Skin epidermis (tissue), 12 donors: ENCODE results near the gene VWDE.
"Not testable (repeated sequence)": the region's sequence is repeated elsewhere in the genome, so short reads cannot be mapped to it uniquely, and the experiment has no call there.

Experiments used
- H3K27ac ChIP-seq, 21 experiments: fragments of 200-600 bp; sonication (generic) in 11 of 21; one replicate each; pipeline ENCODE4 v1.5.0; 2020; ENCODE audit warnings: mild to moderate bottlenecking in 3 of 21, inconsistent platforms in 2 of 21, moderate library complexity in 2 of 21
- H3K4me3 ChIP-seq, 7 experiments: fragments of 200-600 bp; sonication (generic) in 2 of 7; one replicate each; pipeline ENCODE4 v1.5.0; 2020; ENCODE audit warnings: inconsistent platforms in 2 of 7, mild to moderate bottlenecking in 2 of 7, moderate library complexity in 1 of 7

Gene VWDE

DNA sequence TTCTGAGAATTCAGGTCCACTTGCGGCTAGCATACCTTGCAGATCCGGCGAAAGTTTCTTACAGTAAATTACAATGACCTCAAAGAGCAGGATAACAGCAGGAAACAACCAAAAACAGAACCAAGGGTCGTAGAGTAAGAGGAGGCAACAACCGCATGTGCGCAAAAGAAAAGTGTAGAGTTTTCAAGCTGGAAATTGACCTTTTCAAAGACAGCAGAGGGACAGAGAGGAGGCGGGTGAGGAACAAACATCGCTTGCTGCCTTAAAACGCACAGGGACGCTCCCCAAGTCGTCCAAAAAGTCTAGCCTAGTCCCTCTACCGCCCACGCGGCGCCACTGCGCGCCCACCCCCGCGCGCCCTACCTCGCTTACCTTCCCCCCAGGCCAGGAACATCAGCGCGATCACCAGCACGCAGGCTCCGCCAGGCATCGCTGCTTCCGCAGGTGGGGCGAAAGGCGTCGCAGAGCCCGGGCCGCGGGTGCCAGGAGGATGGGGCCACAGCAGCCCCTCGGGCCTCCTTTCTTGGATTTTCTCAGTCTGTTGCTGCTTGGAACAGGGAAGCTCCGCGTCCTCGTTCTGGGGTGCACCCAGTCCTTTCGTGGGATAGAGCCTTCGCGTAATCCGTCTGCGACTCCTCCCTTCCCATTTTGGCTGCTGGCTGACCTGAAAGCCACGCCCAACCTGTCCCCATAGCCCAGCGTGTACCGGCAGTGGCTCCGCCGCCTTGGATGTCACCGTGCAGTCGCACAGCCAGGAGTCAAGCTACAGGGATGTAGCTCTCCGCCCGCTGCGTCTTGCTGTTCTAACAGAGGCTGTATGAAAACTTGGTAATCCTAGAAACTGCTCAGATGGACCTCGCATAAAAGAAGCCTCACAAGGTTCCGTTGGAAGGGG lies at the start of gene VWDE:
Gene VWDE (minus strand): TSS at position 579 of the 895 bp plus-strand sequence. CDS start 149 bp downstream, at position 430.
- Histone ChIP-seq H3K27ac (peak within 1 kb of the TSS in 1 of 21 experiments; percentile 37), H3K4me3 (peak within 1 kb of the TSS in 6 of 7 experiments; percentile 21 to 52 (median 30))

GRCh38 chr7:12453136-12453535 lies 49.5 kb upstream of the VWDE start:
- not testable (repeated sequence) for H3K27ac ChIP-seq, H3K4me3 ChIP-seq

GRCh38 chr7:12450615-12451014 lies 47.0 kb upstream of the VWDE start:
- H3K4me3 ChIP-seq, result no peak overlapping the region

GRCh38 chr7:12444785-12445184 lies 41.1 kb upstream of the VWDE start:
- H3K27ac ChIP-seq, result no peak overlapping the region
- H3K4me3 ChIP-seq, result no peak overlapping the region

More at GRCh38 chr7:12450615-12451014, 47.0 kb upstream of the VWDE start:
- H3K27ac ChIP-seq, result no peak overlapping the region

DNA sequence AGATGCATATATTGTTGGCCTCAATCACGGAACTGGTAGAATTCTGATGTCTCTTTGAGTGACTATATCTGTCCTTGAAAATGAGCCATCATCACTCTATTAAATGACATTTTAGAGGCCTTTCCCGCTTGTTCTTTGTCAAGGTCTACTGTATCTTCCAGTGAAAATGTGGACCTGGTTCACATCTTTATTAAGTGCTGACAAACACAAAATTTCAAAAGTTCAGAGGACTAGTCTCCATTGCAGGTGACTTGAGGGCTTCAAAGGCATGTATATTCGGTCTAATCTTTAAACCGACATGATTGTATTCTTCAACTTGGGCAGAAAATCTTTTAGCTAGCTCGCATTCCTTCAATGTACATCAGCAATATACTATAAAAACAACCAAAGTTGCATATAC lies 36.6 kb upstream of the VWDE start:
- H3K4me3 ChIP-seq, result no peak overlapping the region
- H3K27ac ChIP-seq, result no peak overlapping the region

DNA sequence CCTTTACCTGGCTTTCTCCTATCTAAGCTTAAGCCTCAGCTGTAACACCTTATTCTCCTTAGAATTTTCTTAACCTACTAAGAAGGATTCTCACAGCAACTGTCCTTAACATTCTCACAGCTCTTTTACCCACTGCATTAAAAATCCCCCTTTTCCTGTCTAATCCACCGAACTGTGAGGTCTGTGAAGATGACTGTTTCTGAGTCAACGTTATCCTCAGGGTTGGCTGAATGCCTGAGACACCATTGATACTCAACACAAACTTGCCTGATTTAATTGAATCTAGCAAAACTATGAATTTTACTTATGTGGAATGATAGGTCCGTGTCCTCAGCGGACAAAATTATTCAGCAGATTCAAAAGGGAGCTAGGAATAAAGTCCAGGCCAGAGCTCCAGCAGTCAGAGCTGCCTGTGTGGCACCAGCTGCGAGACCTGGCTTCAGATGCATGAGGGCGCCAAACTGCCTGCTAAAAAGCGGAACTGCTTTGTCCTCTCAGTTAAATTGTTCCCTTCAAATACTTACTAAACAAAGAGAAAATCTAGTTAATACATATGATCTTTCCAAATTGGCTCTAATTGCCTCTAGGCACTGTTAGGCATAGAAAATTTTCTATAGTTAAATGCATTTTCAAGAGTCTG lies 33.4 kb upstream of the VWDE start:
- no peak overlapping the region for H3K27ac ChIP-seq

DNA sequence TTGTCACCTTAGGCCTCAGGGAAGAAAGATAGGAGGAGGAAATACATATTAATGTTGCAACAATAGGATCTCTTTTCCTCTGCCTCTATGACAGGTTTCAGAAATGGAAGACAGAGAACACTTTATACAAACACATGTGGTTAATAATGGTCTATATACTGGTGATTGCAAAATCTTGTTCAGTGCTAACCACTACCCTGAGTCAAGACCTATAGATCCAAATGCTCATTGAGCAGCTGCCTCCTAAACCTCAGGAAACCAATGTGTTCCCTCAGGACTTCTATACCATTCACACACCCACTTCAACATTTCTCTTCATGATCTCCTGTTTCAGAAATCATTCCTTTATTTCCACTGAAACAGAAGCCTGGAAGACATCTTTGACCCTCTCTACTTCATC lies 32.5 kb upstream of the VWDE start:
- no peak overlapping the region for H3K4me3 ChIP-seq
- no peak overlapping the region for H3K27ac ChIP-seq

More for the DNA sequence above, 33.4 kb upstream of the VWDE start:
- no peak overlapping the region for H3K4me3 ChIP-seq

DNA sequence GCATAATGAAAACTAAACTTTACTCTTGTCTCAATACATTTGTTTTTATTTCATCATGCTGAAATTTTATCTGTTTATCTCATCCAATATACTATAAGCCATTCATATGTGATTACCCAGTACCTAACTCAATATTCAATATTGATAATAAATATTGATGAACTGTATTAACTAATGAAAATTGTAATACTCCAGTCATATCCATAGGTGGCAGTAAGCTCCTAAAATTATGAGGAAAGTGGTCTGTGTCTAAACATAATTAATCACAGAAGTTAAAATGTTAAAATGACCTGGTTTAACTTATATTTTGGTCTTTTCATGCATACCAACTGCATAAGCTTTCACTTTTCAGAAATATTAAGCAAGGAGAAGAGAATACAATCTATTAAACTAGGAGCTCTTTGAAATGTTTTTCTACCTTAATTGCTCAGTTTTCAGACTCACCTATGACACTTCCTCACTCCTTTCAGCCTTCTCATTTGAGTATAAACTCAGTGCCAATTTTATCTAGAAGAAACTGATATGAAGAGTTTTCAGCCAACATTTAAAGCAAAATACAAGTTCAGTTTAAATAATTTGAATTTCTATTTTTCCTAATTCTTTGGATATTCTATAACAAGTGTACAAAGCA lies 30.5 kb upstream of the VWDE start:
- Histone ChIP-seq H3K27ac (no peak overlapping the region), H3K4me3 (no peak overlapping the region)

DNA sequence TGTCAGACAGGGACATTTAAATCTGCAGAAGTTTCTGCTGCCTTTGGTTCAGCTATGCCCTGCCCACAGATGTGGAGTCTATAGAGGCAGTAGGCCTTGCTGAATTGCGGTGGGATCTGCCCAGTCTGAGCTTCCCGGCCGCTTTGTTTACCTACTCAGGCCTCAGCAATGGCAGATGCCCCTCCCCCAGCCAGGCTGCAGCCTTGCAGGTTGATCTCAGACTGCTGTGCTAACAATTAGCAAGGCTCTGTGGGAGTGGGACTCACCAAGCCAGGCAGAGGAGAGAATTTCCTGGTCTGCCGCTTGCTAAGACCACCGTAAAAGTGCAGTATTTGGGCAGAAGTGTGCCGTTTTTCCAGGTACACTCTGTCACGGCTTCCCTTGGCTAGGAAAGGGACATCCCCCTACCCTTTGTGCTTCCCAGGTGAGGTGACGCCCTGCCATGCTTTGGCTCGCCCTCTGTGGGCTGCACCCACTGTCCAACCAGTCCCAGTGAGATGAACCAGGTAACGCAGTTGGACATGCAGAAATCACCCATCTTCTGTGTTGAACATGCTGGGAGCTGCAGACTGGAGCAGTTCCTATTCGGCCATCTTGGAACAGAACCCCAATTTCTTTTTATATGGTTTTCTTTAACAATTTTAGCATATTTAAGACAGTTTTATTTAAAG lies 28.4 kb upstream of the VWDE start:
- Histone ChIP-seq H3K4me3 (no peak overlapping the region), H3K27ac (no peak overlapping the region)

DNA sequence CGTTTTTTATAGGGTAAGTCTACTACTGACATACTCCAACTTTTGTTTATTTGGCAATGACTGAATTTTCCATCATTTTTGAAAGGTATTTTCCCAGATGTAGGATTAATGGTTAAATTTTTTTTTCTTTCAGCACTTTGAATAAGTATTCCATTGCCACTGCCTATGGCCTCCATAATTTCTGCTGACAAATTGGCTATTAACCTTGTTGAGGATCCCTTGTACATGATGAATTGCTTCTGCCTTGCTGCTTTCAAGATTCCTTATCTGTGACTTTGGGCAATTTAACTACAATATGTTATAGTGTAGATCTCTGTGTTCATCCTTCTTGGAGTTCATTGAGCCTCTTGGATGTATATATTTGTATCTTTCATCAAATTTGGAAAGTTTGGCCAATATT lies 21.6 kb upstream of the VWDE start:
- H3K27ac ChIP-seq, result no peak overlapping the region
- no peak overlapping the region for H3K4me3 ChIP-seq

DNA sequence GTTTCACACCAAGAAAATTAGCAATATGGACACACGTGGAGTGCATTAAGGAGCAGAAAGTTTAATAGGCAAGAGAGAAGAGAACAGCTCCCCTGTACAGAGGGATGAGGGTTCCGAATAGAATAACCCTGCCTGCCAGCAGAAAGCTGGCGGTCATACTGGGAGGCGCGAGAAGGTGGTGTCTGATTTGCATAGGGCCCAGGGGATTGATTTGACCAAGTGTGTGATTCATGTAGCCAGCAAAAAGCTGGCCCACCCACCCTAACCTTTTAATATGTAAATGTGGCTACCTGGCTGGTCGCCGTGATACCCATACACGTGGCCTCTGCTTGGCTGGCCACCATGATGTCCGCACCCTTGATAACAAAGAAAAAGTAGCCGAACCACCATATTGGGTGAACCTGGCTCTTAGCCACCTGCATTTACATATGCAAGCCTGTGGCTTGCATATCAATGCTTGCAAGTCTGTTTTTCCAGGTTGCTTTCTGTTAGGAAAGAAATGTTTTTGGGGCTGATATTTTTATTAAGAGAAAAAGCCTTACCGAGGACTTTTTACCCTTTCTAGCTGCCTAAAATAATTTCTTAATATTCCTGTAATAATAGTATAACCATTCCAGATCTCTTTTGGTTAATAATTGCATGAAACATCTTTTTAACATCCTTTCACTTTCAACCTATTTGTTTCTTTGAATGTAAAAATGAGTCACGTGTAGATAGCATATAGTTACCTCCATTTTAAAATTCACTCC lies 20.5 kb upstream of the VWDE start:
- H3K27ac ChIP-seq, result no peak overlapping the region
- no peak overlapping the region for H3K4me3 ChIP-seq

GRCh38 chr7:12423355-12423996 lies 19.8 kb upstream of the VWDE start:
- no peak overlapping the region for H3K27ac ChIP-seq
- H3K4me3 ChIP-seq, result no peak overlapping the region

- Histone ChIP-seq H3K4me3 (no peak overlapping the region), H3K27ac (no peak overlapping the region)
Measured at GRCh38 chr7:12422554-12423320, 19.1 kb upstream of the VWDE start.

- Histone ChIP-seq H3K27ac (no peak overlapping the region), H3K4me3 (no peak overlapping the region)
Measured at GRCh38 chr7:12418452-12418851, 14.8 kb upstream of the VWDE start.

GRCh38 chr7:12415072-12415471 lies 11.4 kb upstream of the VWDE start:
- Histone ChIP-seq H3K4me3 (no peak overlapping the region), H3K27ac (no peak overlapping the region)

DNA sequence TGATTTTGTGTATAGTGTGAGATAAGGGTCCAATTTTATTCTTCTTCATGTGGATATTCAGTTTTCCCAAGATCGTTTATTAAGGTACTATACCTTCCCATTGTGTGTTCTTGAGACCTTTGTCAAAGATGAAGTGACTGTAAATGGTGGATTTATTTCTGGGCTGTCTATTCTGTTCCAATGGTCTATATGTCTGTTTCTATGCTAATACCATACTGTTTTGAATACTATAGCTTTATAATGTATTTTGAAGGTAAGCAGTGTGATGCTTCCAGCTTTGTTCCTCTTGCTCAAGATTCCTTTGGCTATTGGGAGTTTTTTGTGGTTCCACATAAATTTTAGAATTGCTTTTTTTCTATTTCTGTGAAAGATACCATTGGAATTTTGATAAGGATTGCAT lies 8.7 kb upstream of the VWDE start:
- no peak overlapping the region for H3K27ac ChIP-seq
- no peak overlapping the region for H3K4me3 ChIP-seq

GRCh38 chr7:12410523-12410922 lies 6.9 kb upstream of the VWDE start:
- H3K4me3 ChIP-seq, result no peak overlapping the region
- no peak overlapping the region for H3K27ac ChIP-seq

DNA sequence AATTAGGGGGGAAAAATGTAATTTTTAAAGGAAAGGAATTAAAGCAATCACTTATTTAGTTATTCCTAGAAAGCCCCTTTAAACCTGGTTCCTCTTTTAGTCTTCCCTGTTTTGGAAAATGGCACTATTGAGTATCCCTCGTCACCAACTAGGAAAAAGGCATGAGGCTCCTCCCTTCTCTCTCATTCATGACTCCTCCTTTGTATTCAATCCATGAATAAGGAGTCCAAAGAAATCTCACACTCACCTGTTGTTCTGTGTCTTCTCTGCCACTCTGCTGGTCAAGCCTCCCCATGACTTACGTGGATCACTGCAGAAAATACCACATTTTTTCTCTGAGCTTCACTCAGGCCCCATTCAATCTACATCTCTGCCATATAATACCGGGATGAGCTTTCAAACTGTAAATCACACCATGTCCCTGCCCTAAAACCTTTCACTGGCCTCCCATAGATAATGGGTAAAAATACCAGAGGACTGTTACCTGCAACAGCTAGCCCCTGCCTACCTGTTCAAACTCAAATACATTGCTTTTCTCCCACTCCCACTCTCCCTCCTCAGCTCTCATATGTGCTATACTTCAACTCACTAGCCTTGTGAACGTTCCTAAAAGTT lies 5.5 kb upstream of the VWDE start:
- Histone ChIP-seq H3K27ac (no peak overlapping the region), H3K4me3 (no peak overlapping the region)
